Tibial nerve (tissue), 4 donors: ENCODE results near the gene PTPN7. TPM values are rescaled to one million over a fixed set of nuclear protein-coding genes. Genes with fewer than 3 reads are reported as not detected.
A peak's percentile ranks its signal among the peaks of the same experiment; 100 is the strongest.

Source experiments
- DNase-seq, 2 donors: peaks; one replicate each; pipeline ENCODE4 v3.0.0-alpha.2; 2019; ENCODE audit warnings: low spot score in 2 of 2
- H3K27ac ChIP-seq, 4 donors: fragments of 200-600 bp; sonication (generic) in 3 of 4; one replicate each; pipeline ENCODE4 v1.5.1; 2017 to 2019; ENCODE audit warnings: mild to moderate bottlenecking in 1 of 4
- H3K27me3 ChIP-seq, 2 donors: fragments of 200-600 bp; sonication (generic) in 1 of 2; one replicate each; pipeline versions ENCODE4 v1.5.1 to v1.6.0; 2017 to 2019
- H3K36me3 ChIP-seq, 3 donors: fragments of 200-600 bp; sonication (generic); one replicate each; pipeline ENCODE4 v1.5.1; 2018 to 2019
- H3K4me1 ChIP-seq, 4 donors: fragments of 200-600 bp; sonication (generic) in 3 of 4; one replicate each; pipeline ENCODE4 v1.5.1; 2017 to 2019
- H3K4me3 ChIP-seq, 4 donors: fragments of 200-600 bp; sonication (generic) in 3 of 4; one replicate each; pipeline ENCODE4 v1.5.1; 2017 to 2019; ENCODE audit warnings: mild to moderate bottlenecking in 1 of 4, moderate library complexity in 1 of 4
- H3K9me3 ChIP-seq, 4 donors: fragments of 200-600 bp; sonication (generic) in 3 of 4; one replicate each; pipeline ENCODE4 v1.5.1; 2017 to 2019
- CTCF ChIP-seq, 5 experiments: fragments of 200-600 bp in 3 of 5; fragments of 450-650 bp in 2 of 5; sonication (generic) in 3 of 5; IDR thresholded peaks; one replicate each; pipeline ENCODE4 v1.5.1; 2016 to 2019; ENCODE audit warnings: antibody characterized with exemption in 5 of 5, mild to moderate bottlenecking in 3 of 5, moderate library complexity in 2 of 5
- EP300 ChIP-seq, 2 donors: sonication (generic); formaldehyde crosslinking; IDR thresholded peaks; one replicate each; pipeline ENCODE4 v1.6.1; 2017; ENCODE audit warnings: antibody characterized with exemption in 2 of 2, mild to moderate bottlenecking in 1 of 2
- POLR2A ChIP-seq, 2 donors: fragments of 450-650 bp; IDR thresholded peaks; one replicate each; pipeline ENCODE4 v1.6.1; 2017; ENCODE audit warnings: antibody characterized with exemption in 2 of 2, mild to moderate bottlenecking in 2 of 2, moderate library complexity in 2 of 2
- WGBS, 2 donors: methylation state at CpG; one replicate each; pipeline ENCODE4 v1.1.5; 2018; 5-methylcytosine and 5-hydroxymethylcytosine counted together
- total RNA-seq, 4 donors: library from RNA; depleted of rRNA; stranded (reverse); fragments of >200 nt; gene quantifications; one replicate each; pipeline ENCODE4 v1.1.0, GENCODE V29; 2016

The PTPN7 gene
- total RNA-seq, 4 donors from 2014 or later, result 1.2 to 13.8 (median 6.8) TPM

DNA sequence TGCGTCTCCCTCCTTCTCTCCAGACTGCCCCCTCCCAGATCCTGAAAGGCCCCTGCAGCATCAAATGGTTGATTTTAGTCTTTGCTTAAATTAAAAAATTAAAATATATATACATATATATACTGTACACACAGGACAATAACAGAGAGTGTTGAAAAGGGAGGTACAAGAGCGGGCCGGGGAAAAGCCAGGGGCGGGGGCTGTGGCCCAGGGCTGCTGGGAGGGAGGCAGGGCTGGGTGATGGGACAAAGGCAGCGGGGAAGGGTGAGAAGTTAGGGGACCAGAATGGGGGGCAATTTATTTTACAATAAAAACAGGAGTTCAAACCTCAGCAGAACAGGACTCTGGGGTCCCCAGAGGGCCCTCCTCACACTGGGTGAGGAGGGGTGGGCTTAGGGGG is 26.4 kb downstream of the PTPN7 start:
- Histone ChIP-seq H3K27ac (peak overlapping the region; percentile 86 to 98 (median 92)), H3K36me3 (peaks cover 3 to 66% (median 15%) of the 10 kb centered on the region in 3 donors)

DNA sequence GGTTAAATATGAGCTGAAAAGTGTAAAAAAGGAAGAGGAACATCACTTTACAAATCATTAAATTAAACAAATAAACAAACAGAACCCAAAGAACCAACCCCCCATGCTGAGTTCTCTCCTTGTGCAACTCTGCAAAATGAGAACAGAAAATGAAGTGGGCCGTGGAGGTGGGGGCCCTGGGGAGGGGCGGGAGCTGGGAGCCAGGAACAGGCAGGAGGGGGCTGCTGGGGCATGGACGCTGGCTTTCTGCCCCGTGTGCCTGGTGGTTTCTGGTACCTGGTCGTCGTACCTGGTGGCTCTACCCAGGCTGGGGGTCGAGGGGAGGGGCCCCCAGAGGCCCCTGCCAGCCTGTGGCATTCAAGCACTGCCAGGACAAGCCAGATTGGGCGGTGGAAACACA is 26.9 kb downstream of the PTPN7 start:
- peak overlapping the region; percentile 86 to 98 (median 92) for H3K27ac ChIP-seq

More for the DNA sequence above, 26.4 kb downstream of the PTPN7 start:
- Histone ChIP-seq H3K4me3 (no peak overlapping the region), H3K4me1 (peaks cover 2 to 76% (median 54%) of the 10 kb centered on the region in 4 donors), H3K9me3 (no peaks in the 10 kb centered on the region), H3K27me3 (no peaks in the 10 kb centered on the region)
- WGBS, 2 donors, result 62 to 67% methylated on average over 5 of the region's 5 CpGs
- TF ChIP-seq POLR2A (IDR thresholded peaks at IDR 0.05) (no peak), EP300 (IDR thresholded peaks at IDR 0.05) (no peak), CTCF (IDR thresholded peaks at IDR 0.05) (no peak)
- DNase-seq, result no peak

GRCh38 chr1:202133001-202133400 is 27.4 kb downstream of the PTPN7 start:
- no peaks in the 10 kb centered on the region for H3K9me3 ChIP-seq
- H3K27me3 ChIP-seq, result no peaks in the 10 kb centered on the region
- TF ChIP-seq EP300 (IDR thresholded peaks at IDR 0.05) (peak; percentile 22 to 93), CTCF (IDR thresholded peaks at IDR 0.05) (peak; percentile 9 to 54 (median 37)), POLR2A (IDR thresholded peaks at IDR 0.05) (peak in 1 of 2 donors; percentile 40)
- H3K36me3 ChIP-seq, result peaks cover 3 to 59% (median 15%) of the 10 kb centered on the region in 3 donors
- peak; percentile 38 to 49 for DNase-seq
- H3K27ac ChIP-seq, result peak overlapping the region; percentile 86 to 98 (median 92)
- H3K4me1 ChIP-seq, result peaks cover 2 to 78% (median 64%) of the 10 kb centered on the region in 4 donors
- WGBS, 2 donors, result 15 to 45% methylated on average over 14 of the region's 14 CpGs
- peak overlapping the region in 2 of 4 donors; percentile 1 to 34 for H3K4me3 ChIP-seq

More for the DNA sequence above, 26.9 kb downstream of the PTPN7 start:
- H3K4me1 ChIP-seq, result peaks cover 2 to 76% (median 59%) of the 10 kb centered on the region in 4 donors
- no peaks in the 10 kb centered on the region for H3K9me3 ChIP-seq
- TF ChIP-seq EP300 (IDR thresholded peaks at IDR 0.05), result no peak
- TF ChIP-seq POLR2A (IDR thresholded peaks at IDR 0.05), result no peak
- TF ChIP-seq CTCF (IDR thresholded peaks at IDR 0.05), result no peak
- no peaks in the 10 kb centered on the region for H3K27me3 ChIP-seq
- 30 to 45% methylated on average over 8 of the region's 8 CpGs for WGBS, 2 donors
- H3K4me3 ChIP-seq, result no peak overlapping the region
- DNase-seq, result no peak
- H3K36me3 ChIP-seq, result peaks cover 3 to 61% (median 15%) of the 10 kb centered on the region in 3 donors

DNA sequence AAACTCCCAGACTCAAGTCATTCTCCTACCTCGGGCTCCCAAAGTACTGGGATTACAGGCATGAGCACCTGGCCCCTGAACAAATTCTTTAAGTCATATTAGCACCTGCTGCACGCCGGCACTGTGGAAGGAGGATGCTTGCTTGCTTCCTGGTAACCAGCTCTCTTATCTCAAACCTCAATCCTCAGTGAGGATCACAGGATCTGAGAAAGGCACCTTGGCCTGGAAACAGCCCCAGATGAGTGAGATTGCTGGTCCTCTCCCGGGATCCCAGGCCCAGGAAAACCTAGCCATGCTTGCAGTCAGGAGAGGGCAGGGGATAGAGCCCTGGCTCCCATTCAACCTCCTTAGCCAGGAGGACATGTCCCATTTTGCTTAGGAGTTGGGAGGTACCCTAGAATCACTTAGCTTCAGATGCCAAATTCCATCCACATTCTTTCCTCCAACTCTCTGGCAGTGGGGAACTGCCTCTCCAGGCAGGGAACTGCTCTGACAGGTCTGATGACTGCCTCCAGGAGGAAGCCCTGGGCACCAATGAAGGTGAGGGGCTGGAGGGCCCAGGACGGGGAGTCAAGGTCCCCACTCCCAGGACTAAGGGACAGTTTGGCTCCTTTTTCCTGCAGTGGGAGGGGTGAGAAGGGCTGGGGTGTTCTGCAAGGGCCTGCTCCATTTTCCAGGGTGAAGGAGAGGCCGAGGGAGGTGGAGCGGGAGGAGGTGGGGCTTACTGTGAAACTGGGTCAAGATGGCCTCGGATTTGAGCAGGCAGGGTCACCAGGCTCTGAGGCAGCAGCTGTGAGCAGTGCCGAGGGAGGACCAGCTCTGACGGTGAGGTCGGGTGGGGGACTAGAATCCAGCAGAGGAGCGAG is 28.2 kb downstream of the PTPN7 start:
- no peak for TF ChIP-seq POLR2A (IDR thresholded peaks at IDR 0.05)
- no peak for TF ChIP-seq EP300 (IDR thresholded peaks at IDR 0.05)
- TF ChIP-seq CTCF (IDR thresholded peaks at IDR 0.05), result no peak
- H3K27me3 ChIP-seq, result no peaks in the 10 kb centered on the region
- peak in 1 of 2 donors; percentile 63 for DNase-seq
- H3K9me3 ChIP-seq, result no peaks in the 10 kb centered on the region
- peaks cover 3 to 56% (median 15%) of the 10 kb centered on the region in 3 donors for H3K36me3 ChIP-seq
- H3K27ac ChIP-seq, result peak overlapping the region; percentile 86 to 98 (median 92)
- H3K4me3 ChIP-seq, result peak overlapping the region in 2 of 4 donors; percentile 1 to 34
- WGBS, 2 donors, result 31 to 38% methylated on average over 11 to 12 of the region's 12 CpGs
- peaks cover 2 to 86% (median 69%) of the 10 kb centered on the region in 4 donors for H3K4me1 ChIP-seq
